ENCODE data around the gene NF1.
"Not testable (repeated sequence)": the region's sequence is repeated elsewhere in the genome, so short reads cannot be mapped to it uniquely, and the experiment has no call there.

Gene NF1

GRCh38 chr17:31309556-31309955 lies 214.8 kb downstream of the NF1 start:
- DNase-seq, result peak; percentile 66 to 84 (median 83)

- no peak for DNase-seq
Observed at GRCh38 chr17:31310260-31310659, 215.5 kb downstream of the NF1 start.

GRCh38 chr17:31310886-31311285 lies 216.1 kb downstream of the NF1 start:
- DNase-seq, result no peak

- DNase-seq, result peak in 1 of 3 donors; percentile 23
Observed at GRCh38 chr17:31311526-31311925, 216.7 kb downstream of the NF1 start.

GRCh38 chr17:31312223-31312622 lies 217.4 kb downstream of the NF1 start:
- peak; percentile 38 to 58 (median 54) for DNase-seq

GRCh38 chr17:31313982-31314781 lies 219.4 kb downstream of the NF1 start, which contains the start of gene EVI2B:
EVI2B (minus strand) TSS chr17:31314054; CDS start chr17:31305609, 8,445 bp downstream.
- DNase-seq, result peak; percentile 78 to 93 (median 92)

GRCh38 chr17:31314782-31315100 lies 220.0 kb downstream of the NF1 start:
- DNase-seq, result peak in 1 of 3 donors; percentile 31

GRCh38 chr17:31318298-31318801 lies 223.6 kb downstream of the NF1 start:
- DNase-seq, result peak; percentile 83 to 93 (median 90)

GRCh38 chr17:31318851-31319661 lies 224.3 kb downstream of the NF1 start:
- peak; percentile 44 to 82 (median 71) for DNase-seq

GRCh38 chr17:31320241-31320640 lies 225.5 kb downstream of the NF1 start:
- no peak for DNase-seq

- no peak for DNase-seq
Observed at GRCh38 chr17:31320791-31321190, 226.0 kb downstream of the NF1 start.

GRCh38 chr17:31321481-31321880 lies 226.7 kb downstream of the NF1 start, which contains the start of gene EVI2A:
EVI2A (minus strand) TSS chr17:31321622; CDS start chr17:31319013, 2,609 bp downstream.
- DNase-seq, result peak; percentile 90 to 96 (median 94)

- DNase-seq, result no peak
Observed at GRCh38 chr17:31321966-31322365, 227.2 kb downstream of the NF1 start.

- DNase-seq, result no peak
Observed at GRCh38 chr17:31323551-31323950, 228.8 kb downstream of the NF1 start.

GRCh38 chr17:31327534-31328159 lies 232.9 kb downstream of the NF1 start:
- no peak for DNase-seq

GRCh38 chr17:31328160-31328535 lies 233.4 kb downstream of the NF1 start:
- no peak for DNase-seq

GRCh38 chr17:31329221-31329620 lies 234.4 kb downstream of the NF1 start:
- DNase-seq, result no peak

GRCh38 chr17:31339906-31340661 lies 245.3 kb downstream of the NF1 start:
- DNase-seq, result peak; percentile 8 to 51 (median 42)

- DNase-seq, result not testable (repeated sequence)
Observed at GRCh38 chr17:31345191-31345747, 250.5 kb downstream of the NF1 start.

- DNase-seq, result no peak
Observed at GRCh38 chr17:31349454-31349853, 254.7 kb downstream of the NF1 start.

- no peak for DNase-seq
Observed at GRCh38 chr17:31355935-31356334, 261.2 kb downstream of the NF1 start.

- no peak for DNase-seq
Observed at GRCh38 chr17:31357091-31357490, 262.3 kb downstream of the NF1 start.

All from suppressor macrophage treated with lipopolysaccharide for 1 hour (primary cell).